Loucy (cell line): Measurements from ENCODE around the gene GALNT1.

Source experiments
- H2AFZ ChIP-seq: fragments of 200-600 bp; sonication (generic); 2 replicates; pipeline ENCODE4 v1.6.0; 2016; ENCODE audit warnings: antibody characterized with exemption, mild to moderate bottlenecking, low read length, moderate library complexity
- H3F3A ChIP-seq: fragments of 200-600 bp; 2 replicates; pipeline ENCODE4 v1.6.0; 2016; ENCODE audit warnings: antibody characterized with exemption, low read depth, mild to moderate bottlenecking
- H3K27me3 ChIP-seq: fragments of 200-600 bp; sonication (generic); 2 replicates; pipeline ENCODE4 v1.6.1; 2014; ENCODE audit warnings: low read length, mild to moderate bottlenecking; ENCODE audit not compliant: insufficient read depth, poor library complexity, severe bottlenecking
- H3K36me3 ChIP-seq: fragments of 200-600 bp; sonication (generic); 2 replicates; pipeline ENCODE4 v1.6.1; 2016; ENCODE audit warnings: low read length; ENCODE audit not compliant: insufficient read depth
- H3K4me1 ChIP-seq: fragments of 200-600 bp; sonication (generic); 2 replicates; pipeline ENCODE4 v1.5.1; 2014; ENCODE audit warnings: low read length, mild to moderate bottlenecking; ENCODE audit not compliant: insufficient read depth, poor library complexity, severe bottlenecking
- H3K4me2 ChIP-seq: fragments of 200-600 bp; sonication (generic); 2 replicates; pipeline ENCODE4 v1.6.0; 2014; ENCODE audit warnings: antibody characterized with exemption, low read length, low read depth, mild to moderate bottlenecking; ENCODE audit not compliant: poor library complexity, severe bottlenecking
- H3K4me3 ChIP-seq: fragments of 200-600 bp; sonication (generic); 2 replicates; pipeline ENCODE4 v1.5.1; 2014; ENCODE audit warnings: low read length, mild to moderate bottlenecking, mixed read lengths; ENCODE audit not compliant: poor library complexity, severe bottlenecking
- H3K79me2 ChIP-seq: fragments of 200-600 bp; sonication (generic); 2 replicates; pipeline ENCODE4 v1.6.1; 2014; ENCODE audit warnings: low read length; ENCODE audit not compliant: insufficient read depth
- H3K9ac ChIP-seq: fragments of 200-600 bp; sonication (generic); 2 replicates; pipeline ENCODE4 v1.6.0; 2014; ENCODE audit warnings: mild to moderate bottlenecking, low read depth, low read length, moderate library complexity; ENCODE audit not compliant: poor library complexity, severe bottlenecking
- H3K9me2 ChIP-seq: fragments of 200-600 bp; sonication (generic); replicated peaks from 2 replicates; pipeline ENCODE4 v1.6.1; 2016; ENCODE audit warnings: low read depth, low read length, mixed read lengths
- H3K9me3 ChIP-seq: fragments of 200-600 bp; sonication (generic); 2 replicates; pipeline ENCODE4 v1.6.1; 2014; ENCODE audit warnings: mild to moderate bottlenecking, antibody characterized with exemption, low read length, low read depth; ENCODE audit not compliant: insufficient read depth
- H4K20me1 ChIP-seq: fragments of 200-600 bp; sonication (generic); 2 replicates; pipeline ENCODE4 v1.6.0; 2014; ENCODE audit warnings: antibody characterized with exemption, low read length, mild to moderate bottlenecking; ENCODE audit not compliant: insufficient read depth, poor library complexity, severe bottlenecking
- CTCF ChIP-seq: fragments of 200-600 bp; sonication (generic); conservative IDR thresholded peaks from 2 replicates; pipeline ENCODE4 v1.5.1; 2014; ENCODE audit warnings: mild to moderate bottlenecking, antibody characterized with exemption, low read length
- EZH2phosphoT487 ChIP-seq: fragments of 200-600 bp; IDR thresholded peaks from 2 replicates; pipeline ENCODE4 v1.6.1; 2018; ENCODE audit warnings: antibody characterized with exemption, mild to moderate bottlenecking, moderate library complexity, borderline replicate concordance

GALNT1 gene

GRCh38 chr18:35707247-35707646, 125.7 kb downstream of the GALNT1 start:
- no peaks in the 10 kb centered on the region for H4K20me1 ChIP-seq
- no peaks in the 10 kb centered on the region for H3K27me3 ChIP-seq
- no peaks in the 10 kb centered on the region for H3F3A ChIP-seq
- TF ChIP-seq CTCF (no peak), EZH2phosphoT487 (no peak)
- H3K4me1 ChIP-seq = no peaks in the 10 kb centered on the region
- H3K4me3 ChIP-seq = no peak overlapping the region
- H3K9me3 ChIP-seq = no peaks in the 10 kb centered on the region
- H3K79me2 ChIP-seq = no peaks in the 10 kb centered on the region
- no peak overlapping the region for H2AFZ ChIP-seq
- H3K36me3 ChIP-seq = peaks cover 29% of the 10 kb centered on the region; the same call in 1 of the 2 replicates
- H3K4me2 ChIP-seq = no peak overlapping the region
- no peaks in the 10 kb centered on the region for H3K9me2 ChIP-seq
- H3K9ac ChIP-seq = no peak overlapping the region

DNA sequence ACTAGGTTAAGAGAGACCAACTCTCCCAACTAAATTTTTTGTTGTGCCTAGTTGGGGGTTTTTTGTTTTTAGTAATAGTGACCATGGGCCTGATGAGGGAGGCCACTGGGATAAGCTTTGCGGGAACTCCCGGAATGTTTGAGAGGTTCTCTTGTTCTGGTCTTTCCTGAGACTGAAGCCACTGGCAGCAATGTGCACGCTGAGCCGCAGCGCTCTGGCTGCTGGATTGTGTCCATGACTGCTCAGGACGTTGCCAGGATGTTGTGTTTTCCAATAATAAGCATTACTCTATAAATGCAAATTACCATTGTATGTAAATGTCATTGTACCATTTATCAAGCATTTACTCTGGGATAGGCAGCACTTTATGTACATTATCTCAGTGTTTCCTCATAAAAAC, 126.1 kb downstream of the GALNT1 start:
- no peak overlapping the region for H3K9ac ChIP-seq
- no peak for TF ChIP-seq CTCF
- no peak for TF ChIP-seq EZH2phosphoT487
- H2AFZ ChIP-seq = no peak overlapping the region
- H3K4me3 ChIP-seq = no peak overlapping the region
- H3K9me2 ChIP-seq = no peaks in the 10 kb centered on the region
- no peaks in the 10 kb centered on the region for H3K27me3 ChIP-seq
- H3K9me3 ChIP-seq = no peaks in the 10 kb centered on the region
- no peaks in the 10 kb centered on the region for H3F3A ChIP-seq
- H3K4me2 ChIP-seq = no peak overlapping the region
- no peaks in the 10 kb centered on the region for H3K4me1 ChIP-seq
- no peaks in the 10 kb centered on the region for H3K79me2 ChIP-seq
- H4K20me1 ChIP-seq = no peaks in the 10 kb centered on the region
- H3K36me3 ChIP-seq = peaks cover 29% of the 10 kb centered on the region; the same call in 1 of the 2 replicates

DNA sequence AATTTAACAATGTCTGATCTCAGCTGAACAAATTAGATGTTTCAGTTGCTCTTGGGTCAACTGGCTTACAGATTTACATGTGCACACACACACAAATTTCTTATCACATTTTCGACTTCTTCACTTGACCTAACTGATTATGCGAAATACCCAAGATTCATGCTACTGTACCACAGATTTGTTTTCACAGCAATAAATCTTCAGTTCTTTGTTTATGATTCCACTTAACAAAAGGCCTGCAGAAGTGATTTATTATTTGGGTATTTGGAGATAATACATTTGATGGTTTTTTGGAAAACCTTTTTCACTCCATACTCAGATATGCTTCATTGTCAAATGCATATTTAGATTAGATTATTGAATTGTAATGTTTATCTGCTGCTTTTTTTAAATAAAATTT, 129.0 kb downstream of the GALNT1 start:
- Histone ChIP-seq H3K79me2 (no peaks in the 10 kb centered on the region), H3F3A (no peaks in the 10 kb centered on the region), H3K4me1 (no peaks in the 10 kb centered on the region), H3K27me3 (no peaks in the 10 kb centered on the region), H3K36me3 (peaks cover 12% of the 10 kb centered on the region; the same call in 1 of the 2 replicates), H4K20me1 (no peaks in the 10 kb centered on the region), H3K9ac (no peak overlapping the region), H3K4me3 (no peak overlapping the region), H3K9me3 (no peaks in the 10 kb centered on the region), H2AFZ (no peak overlapping the region), H3K9me2 (no peaks in the 10 kb centered on the region), H3K4me2 (no peak overlapping the region)
- TF ChIP-seq CTCF (no peak), EZH2phosphoT487 (no peak)
